Measurements from ENCODE around the gene NEDD4. TPM values are rescaled to one million over a fixed set of nuclear protein-coding genes. Genes with fewer than 3 reads are reported as not detected.

The NEDD4 gene
- total RNA-seq, 4 donors from 2014 or later: 36.3 to 87.1 (median 72.3) TPM

DNA sequence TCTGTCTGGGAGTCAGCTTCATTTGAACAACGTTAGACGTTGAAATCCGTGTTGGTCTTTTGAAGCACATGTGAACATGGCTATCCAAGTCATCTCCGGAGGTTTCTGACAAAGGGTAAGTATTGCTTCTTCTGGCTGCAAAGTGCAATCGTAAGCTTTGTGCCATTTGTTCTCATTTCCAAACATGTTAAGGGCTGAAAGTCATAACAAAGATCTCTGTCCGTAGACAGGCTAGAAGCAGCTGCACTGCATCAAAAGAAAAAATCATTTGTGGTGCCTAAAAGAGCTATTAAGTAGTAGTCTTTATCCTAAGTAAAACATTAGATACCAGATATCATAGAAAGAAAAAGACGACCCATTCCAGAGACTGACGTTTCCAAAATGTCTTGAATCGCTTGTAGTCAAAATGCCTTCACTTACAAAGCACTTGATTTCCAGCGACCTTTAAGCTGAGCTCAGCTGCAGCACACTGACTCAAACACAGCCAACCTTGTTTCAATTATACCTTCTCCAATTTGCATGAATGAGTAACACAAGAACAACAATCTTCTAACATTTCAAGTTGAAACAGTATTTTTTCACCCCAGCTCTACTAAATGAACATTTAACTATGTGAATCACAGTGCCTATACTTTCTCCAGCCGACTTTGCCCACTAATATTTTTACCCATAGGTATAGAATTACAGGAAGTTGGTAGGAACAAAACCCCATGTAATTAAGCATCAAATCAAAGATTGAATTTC, 76.6 kb downstream of the NEDD4 start:
- no peak for TF ChIP-seq POLR2A (IDR thresholded peaks at IDR 0.05)
- TF ChIP-seq, protein P1, sequence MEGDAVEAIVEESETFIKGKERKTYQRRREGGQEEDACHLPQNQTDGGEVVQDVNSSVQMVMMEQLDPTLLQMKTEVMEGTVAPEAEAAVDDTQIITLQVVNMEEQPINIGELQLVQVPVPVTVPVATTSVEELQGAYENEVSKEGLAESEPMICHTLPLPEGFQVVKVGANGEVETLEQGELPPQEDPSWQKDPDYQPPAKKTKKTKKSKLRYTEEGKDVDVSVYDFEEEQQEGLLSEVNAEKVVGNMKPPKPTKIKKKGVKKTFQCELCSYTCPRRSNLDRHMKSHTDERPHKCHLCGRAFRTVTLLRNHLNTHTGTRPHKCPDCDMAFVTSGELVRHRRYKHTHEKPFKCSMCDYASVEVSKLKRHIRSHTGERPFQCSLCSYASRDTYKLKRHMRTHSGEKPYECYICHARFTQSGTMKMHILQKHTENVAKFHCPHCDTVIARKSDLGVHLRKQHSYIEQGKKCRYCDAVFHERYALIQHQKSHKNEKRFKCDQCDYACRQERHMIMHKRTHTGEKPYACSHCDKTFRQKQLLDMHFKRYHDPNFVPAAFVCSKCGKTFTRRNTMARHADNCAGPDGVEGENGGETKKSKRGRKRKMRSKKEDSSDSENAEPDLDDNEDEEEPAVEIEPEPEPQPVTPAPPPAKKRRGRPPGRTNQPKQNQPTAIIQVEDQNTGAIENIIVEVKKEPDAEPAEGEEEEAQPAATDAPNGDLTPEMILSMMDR (IDR thresholded peaks at IDR 0.05): no peak
- no peak overlapping the region for H3K4me3 ChIP-seq
- no peaks in the 10 kb centered on the region for H3K9me3 ChIP-seq
- no peaks in the 10 kb centered on the region for H3K4me1 ChIP-seq
- H3K27me3 ChIP-seq: no peaks in the 10 kb centered on the region
- H3K27ac ChIP-seq: no peak overlapping the region
- DNase-seq: no peak
- H3K36me3 ChIP-seq: no peaks in the 10 kb centered on the region

DNA sequence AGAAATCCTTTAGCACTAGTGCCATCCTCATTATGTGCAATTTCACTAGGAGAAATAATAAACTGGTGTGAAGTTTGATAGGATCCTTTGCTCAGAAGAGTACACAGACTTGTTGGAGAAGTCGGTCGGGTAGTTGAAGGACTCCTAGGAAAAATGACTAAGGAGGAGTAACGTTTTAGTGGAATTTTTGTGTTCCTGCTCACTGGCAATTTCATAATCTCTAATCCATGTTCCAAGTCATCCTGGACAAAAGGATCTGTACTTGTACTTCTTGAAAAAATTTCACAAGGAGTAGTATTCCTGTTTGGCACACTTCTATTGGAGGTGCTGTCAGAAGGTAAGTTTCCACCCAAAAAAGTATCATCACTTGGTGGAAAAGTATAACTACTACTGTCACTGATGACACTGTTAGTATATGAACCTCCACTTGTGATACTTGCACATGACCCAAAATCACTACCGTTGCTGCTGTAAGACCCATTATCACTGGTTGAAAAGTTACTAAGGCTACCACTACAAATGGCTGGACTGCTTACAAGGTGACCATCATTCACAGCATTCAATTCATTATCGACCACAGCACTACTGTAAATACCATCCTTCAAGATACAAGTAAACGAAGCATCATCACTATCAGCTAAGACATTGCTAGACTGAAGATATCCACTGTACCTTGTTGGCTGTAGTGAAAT, 77.4 kb downstream of the NEDD4 start:
- Histone ChIP-seq H3K4me1 (no peaks in the 10 kb centered on the region), H3K4me3 (no peak overlapping the region), H3K27ac (no peak overlapping the region), H3K36me3 (no peaks in the 10 kb centered on the region), H3K27me3 (no peaks in the 10 kb centered on the region), H3K9me3 (no peaks in the 10 kb centered on the region)
- no peak for DNase-seq
- TF ChIP-seq, protein P1 (IDR thresholded peaks at IDR 0.05): no peak
- TF ChIP-seq POLR2A (IDR thresholded peaks at IDR 0.05): no peak

DNA sequence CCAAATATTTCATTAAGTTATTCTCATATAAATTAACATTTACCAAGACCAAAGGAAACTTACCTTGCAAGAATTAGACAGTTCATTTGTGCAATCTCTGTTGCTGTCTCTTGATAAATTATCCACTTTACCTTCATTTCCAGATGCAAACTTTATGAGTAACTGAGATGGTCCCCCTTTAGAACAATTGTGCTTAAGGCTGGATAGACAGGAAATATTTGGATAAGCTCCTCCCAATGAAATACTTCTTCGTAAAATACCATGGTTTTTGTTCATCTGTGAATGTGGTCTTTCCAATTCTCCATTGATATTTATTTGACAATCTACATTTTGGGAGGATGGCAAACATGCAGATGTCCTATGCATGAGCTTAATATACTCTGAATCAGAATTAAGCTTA, 78.2 kb downstream of the NEDD4 start:
- no peak overlapping the region for H3K4me3 ChIP-seq
- H3K27me3 ChIP-seq: no peaks in the 10 kb centered on the region
- H3K9me3 ChIP-seq: no peaks in the 10 kb centered on the region
- H3K36me3 ChIP-seq: no peaks in the 10 kb centered on the region
- no peaks in the 10 kb centered on the region for H3K4me1 ChIP-seq
- no peak for DNase-seq
- TF ChIP-seq, protein P1 (IDR thresholded peaks at IDR 0.05): no peak
- TF ChIP-seq POLR2A (IDR thresholded peaks at IDR 0.05): no peak
- H3K27ac ChIP-seq: no peak overlapping the region

DNA sequence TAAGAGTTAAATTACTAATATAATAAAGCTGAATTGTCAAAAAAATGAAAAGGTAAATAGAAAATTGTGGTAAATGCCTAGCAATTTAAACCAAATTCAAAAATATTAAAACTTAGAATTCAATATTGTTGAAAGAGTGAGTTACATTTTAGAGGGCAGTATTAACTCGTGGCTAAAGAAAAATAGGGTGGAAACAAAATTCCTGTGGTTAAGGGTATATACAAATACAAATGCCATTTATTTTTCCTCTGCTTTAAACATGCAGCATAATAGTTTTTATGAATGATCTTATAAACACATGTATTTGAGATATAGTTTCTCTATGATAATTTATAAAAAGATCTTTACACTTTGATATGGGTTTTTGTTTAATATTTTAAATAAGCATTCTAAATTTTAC, 79.0 kb downstream of the NEDD4 start:
- TF ChIP-seq, protein P1 (IDR thresholded peaks at IDR 0.05): no peak
- no peak for TF ChIP-seq POLR2A (IDR thresholded peaks at IDR 0.05)
- no peak overlapping the region for H3K4me3 ChIP-seq

DNA sequence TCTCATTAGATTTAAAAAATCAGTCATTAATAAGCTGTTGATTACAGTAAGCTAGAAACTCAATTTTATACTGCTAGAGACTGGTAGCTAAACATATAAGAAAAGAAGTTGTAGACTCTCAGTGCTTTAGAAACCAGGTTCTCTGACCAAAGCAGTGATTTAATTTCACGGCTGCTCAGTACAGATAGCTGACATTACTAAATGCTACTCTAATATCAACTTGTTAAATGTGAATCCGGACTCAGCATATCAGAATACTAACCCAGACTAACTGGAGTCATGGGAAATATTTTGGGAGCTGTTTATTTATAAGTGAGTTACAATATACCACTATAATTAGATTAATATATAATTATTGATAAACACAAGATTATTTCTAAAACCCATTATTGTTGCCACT, 80.4 kb downstream of the NEDD4 start:
- TF ChIP-seq POLR2A (IDR thresholded peaks at IDR 0.05): no peak
- TF ChIP-seq, protein P1 (IDR thresholded peaks at IDR 0.05): no peak
- no peak overlapping the region for H3K4me3 ChIP-seq
- H3K9me3 ChIP-seq: no peaks in the 10 kb centered on the region
- H3K27me3 ChIP-seq: no peaks in the 10 kb centered on the region
- DNase-seq: no peak
- no peaks in the 10 kb centered on the region for H3K4me1 ChIP-seq
- H3K36me3 ChIP-seq: no peaks in the 10 kb centered on the region
- no peak overlapping the region for H3K27ac ChIP-seq

More for the DNA sequence above, 79.0 kb downstream of the NEDD4 start:
- no peaks in the 10 kb centered on the region for H3K4me1 ChIP-seq
- H3K27ac ChIP-seq: no peak overlapping the region
- H3K27me3 ChIP-seq: no peaks in the 10 kb centered on the region
- H3K36me3 ChIP-seq: no peaks in the 10 kb centered on the region
- DNase-seq: no peak
- no peaks in the 10 kb centered on the region for H3K9me3 ChIP-seq

All from Peyer's patch (tissue), 4 donors.